GM18507 (cell line): ENCODE measurements around the gene CCDC90B.
"Not testable (repeated sequence)": the region's sequence is repeated elsewhere in the genome, so short reads cannot be mapped to it uniquely, and the experiment has no call there.

ENCODE experiments used
- DNase-seq: peaks from one replicate; pipeline ENCODE4 v3.0.0; 2011; ENCODE audit warnings: low read depth; ENCODE audit not compliant: insufficient read length; ENCODE audit errors: extremely low spot score
- FAIRE-seq: peaks from 2 replicates; lab custom pipeline; 2011; peaks lifted over from hg19 to GRCh38; lab: Jason Lieb, UNC

The CCDC90B gene

DNA sequence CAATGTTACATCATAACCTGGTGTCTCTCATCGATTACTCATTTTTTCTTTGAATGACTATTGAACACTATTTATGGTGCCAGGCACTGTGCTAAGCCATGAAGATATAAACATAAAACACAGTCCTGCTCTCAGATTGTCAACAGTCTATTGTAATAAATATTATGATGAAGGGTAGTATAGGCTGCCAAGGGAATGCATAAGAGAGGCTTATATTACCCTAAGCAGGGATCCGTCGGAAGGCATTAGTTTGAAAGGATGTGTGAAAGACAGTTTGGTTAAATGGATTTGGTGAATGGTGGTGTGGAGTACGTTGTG, 7.2 kb upstream of the CCDC90B start:
- FAIRE-seq, result no peak
- DNase-seq, result no peak

DNA sequence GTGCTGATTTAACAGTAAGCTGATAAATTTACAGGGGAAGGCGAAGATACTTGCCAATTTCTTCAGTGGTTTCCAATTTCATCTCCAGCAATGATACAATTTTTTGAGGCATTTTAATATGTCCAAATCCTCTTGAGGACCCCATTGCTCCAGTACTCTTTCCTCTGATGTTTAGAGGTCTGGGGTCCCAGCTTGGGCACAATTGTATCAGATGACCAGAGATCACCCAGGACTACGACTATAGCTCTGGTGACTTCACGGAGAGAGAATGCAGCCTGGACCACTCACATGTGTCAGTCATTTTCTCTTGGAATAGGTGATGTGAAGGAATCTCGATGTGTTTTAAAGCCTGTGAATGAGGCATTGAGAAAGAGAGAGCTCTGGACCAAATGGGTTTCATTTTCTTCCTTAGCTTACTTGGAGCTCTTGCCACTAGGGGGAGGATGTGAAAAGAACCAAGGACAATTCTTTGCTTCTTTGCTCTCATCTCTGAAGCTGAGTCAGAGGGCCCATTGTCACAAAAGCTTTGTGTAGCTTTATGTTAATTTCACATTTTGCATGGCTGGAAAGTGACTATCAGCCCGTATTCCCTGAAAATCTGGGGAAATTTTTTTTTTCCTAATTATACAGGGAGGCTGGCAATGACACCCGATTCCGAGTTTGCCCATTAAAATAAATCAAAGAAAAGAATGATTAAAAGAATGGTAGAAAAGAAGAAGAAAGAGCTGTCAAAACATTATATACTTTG, 6.7 kb upstream of the CCDC90B start:
- peak; percentile 12 for DNase-seq
- FAIRE-seq, result peak; percentile 75

GRCh38 chr11:83287631-83288030, 1.5 kb upstream of the CCDC90B start:
- DNase-seq, result no peak
- FAIRE-seq, result peak; percentile 31

DNA sequence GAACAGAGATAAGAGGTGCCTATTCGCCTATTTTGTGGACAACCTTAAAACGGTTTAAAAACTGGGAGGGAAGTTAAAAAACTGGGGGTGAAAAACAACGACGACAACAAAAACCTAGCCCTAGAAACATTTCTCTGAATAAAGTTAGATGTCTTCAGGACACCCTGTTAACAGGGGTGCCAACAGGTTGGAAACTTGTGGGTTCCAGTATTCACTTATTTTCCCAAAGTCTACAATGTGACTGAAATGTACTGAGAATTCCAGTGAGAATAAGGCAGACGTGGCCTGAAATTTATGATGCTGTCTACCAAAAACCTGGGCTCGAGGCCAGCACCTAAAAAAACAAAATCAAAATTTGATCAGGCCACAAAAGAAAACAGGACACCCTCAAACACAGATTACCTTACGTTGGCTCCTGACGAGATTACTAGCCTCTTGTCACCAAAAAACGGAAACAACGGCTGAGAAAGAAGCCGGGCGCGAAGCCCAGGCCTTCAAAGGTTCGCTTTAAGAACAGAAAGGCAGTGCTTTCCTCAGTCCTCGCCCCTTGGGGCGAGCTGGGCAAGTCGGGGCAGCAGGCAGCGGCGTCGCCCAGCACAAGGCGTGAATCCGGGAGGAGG, 906 bp downstream of the CCDC90B start:
- DNase-seq (peak; percentile 45), FAIRE-seq (no peak)

DNA sequence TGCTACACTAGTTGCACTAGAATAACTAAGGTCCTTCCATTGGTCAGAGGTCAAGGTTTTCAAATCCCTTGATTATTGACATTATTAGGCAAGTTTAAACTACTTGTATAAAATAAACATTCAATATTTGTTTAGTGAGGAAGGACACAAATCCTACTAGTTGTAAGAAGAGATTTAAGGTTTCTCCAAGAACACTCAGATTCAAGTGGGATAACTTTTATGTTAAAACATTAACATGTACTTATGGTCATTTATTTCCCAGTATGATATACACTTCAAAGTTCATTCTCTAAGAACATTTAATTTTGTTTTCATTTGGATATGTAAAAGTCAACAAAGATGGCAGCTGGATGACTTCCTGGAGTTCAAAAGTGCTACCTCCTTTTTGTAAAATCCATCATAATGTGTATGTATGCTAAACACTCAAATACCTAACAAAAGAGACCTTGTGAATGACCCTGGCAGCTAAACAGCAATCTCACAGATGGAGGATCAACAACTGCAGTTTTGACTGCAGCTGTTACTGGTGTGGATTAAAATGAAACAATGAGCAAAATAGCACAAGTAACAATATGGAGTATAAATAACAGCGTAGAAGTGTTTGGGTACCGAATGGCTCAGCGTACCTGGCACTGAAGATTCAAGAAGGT, 1.5 kb downstream of the CCDC90B start:
- DNase-seq (no peak), FAIRE-seq (no peak)

- FAIRE-seq (no peak), DNase-seq (no peak)
These were observed 4.0 kb downstream of the CCDC90B start for GRCh38 chr11:83282084-83282716.

- FAIRE-seq (no peak), DNase-seq (no peak)
These were observed 5.9 kb downstream of the CCDC90B start for GRCh38 chr11:83280256-83280655.

DNA sequence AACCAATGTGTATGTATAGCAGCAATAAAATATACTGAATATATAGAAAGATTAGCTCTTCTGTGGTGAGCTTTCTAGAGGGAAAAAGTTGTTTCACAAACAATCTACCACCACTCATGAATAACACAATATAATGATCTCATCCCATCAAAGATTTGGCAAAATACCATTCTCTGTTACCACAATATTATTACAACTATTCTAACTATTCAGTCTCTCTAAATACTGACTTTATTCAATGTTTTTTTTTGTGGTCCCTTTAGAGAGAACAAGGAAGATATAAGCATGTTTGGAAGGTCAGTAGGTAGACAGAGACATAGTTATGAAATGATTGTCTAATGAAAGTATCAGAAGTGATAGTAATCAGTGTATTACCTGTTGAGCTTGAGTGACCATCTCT, 7.8 kb downstream of the CCDC90B start:
- DNase-seq (no peak), FAIRE-seq (no peak)

DNA sequence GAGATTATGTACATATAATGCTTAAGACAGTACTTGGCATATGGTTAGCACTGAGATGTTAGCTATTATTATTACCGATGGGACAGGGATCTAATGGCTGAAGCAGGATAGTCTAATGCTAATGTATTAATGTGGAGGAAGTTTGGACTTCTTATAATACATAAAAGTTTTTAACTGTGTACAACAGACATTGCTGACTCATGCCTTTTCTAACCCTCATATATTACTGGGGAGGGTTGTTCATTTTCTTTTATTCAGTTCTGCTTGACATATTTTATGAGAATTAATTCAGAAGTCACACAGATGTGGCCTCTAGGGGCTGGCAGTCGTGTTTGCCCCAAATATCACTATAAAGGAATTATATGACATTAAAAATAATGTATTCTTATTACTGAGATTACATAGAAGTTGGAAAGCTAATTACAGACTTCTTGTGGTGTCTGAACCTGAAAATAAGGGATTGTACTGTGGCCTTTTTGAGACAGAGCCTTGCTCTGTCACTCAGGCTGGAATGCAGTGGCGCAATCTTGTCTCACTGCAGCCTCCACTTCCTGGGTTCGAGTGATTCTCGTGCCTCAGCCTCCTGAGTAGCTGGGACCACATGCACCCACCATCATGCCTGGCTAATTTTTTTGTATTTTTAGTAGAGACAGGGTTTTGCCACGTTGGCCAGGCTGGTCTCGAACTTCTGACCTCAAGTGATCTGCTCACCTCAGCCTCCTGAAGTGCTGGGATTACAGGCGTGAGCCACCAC, 10.1 kb downstream of the CCDC90B start:
- no peak for FAIRE-seq

GRCh38 chr11:83272627-83273026, 13.5 kb downstream of the CCDC90B start:
- FAIRE-seq (no peak), DNase-seq (no peak)

More for the DNA sequence above, 10.1 kb downstream of the CCDC90B start:
- no peak for DNase-seq

DNA sequence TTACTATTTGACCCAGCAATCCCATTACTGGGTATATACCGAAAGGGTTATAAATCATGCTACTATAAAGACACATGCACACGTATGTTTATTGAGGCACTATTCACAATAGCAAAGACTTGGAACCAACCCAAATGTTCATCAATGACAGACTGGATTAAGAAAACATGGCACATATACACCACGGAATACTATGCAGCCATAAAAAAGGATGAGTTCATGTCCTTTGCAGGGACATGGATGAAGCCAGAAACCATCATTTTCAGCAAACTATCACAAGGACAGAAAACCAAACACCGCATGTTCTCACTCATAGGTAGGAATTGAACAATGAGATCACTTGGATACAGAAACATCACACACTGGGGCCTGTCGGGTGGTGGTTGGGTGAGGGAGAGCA, 14.4 kb downstream of the CCDC90B start:
- FAIRE-seq, result not testable (repeated sequence)

GRCh38 chr11:83269080-83269479, 17.1 kb downstream of the CCDC90B start:
- not testable (repeated sequence) for FAIRE-seq, DNase-seq

More for the DNA sequence above, 14.4 kb downstream of the CCDC90B start:
- DNase-seq, result not testable (repeated sequence)

DNA sequence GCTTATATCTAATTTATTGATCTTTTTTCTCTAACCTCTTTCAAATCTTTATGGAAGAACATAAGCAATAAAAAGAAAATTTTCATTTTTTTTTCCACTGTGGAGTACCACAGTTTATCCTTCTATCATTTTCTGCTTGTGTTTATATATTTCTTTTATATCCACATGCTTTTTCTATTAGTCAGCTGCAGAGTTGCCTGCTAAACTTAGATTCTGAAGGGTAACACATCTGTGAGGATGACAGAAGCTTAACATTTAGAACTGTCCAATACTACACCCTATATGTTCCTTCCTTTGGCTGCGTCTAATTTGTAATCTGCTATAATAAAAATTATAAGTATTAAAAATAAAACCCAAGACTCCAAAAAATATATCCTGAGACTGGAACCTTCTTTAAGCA, 20.8 kb downstream of the CCDC90B start:
- no peak for DNase-seq
- no peak for FAIRE-seq

GRCh38 chr11:83259559-83259958, 26.6 kb downstream of the CCDC90B start:
- no peak for FAIRE-seq
- no peak for DNase-seq

DNA sequence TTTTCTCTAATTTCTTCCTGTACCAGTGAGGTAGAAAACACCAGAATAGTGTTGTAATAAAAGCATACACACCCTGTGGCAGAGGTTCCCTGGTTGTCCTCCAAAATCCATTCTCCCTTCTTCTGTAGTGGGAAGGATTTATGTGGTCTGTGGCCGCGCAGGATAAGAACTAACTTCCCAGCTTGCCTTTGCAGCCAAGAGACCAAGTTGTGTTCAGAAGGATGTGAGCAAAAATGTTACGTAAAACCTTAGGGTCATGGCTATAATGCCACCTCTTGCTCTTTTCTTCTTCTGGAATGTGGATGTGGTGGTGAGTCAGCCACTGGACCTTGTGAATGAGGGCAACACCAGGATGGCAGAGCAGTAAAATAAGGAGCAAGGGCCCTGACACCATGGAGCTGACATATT, 28.4 kb downstream of the CCDC90B start:
- DNase-seq (no peak), FAIRE-seq (no peak)

- no peak for FAIRE-seq
- no peak for DNase-seq
These were observed 29.4 kb downstream of the CCDC90B start for GRCh38 chr11:83256602-83257340.

DNA sequence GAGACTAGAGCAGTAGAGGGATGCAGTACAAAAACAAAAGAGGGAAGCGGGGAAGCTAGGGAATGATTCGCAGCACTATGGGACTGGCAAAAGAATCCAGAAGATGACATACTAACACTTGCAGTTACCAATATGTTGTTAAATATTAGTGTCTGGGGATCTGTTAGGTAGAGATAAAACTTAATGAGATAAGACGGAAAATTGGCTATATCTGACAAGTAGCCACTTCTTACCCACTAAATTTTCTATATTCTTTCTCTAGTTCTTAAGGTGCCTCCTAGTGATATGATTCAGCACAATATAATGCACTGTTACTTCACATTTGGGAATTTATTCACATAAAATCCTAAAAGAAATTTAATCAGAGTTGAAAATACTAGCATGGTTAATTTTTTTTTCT, 30.8 kb downstream of the CCDC90B start:
- DNase-seq (no peak), FAIRE-seq (no peak)

GRCh38 chr11:83252941-83253340, 33.2 kb downstream of the CCDC90B start:
- DNase-seq, result no peak
- FAIRE-seq, result no peak

GRCh38 chr11:83252266-83252665, 33.9 kb downstream of the CCDC90B start:
- no peak for FAIRE-seq
- DNase-seq, result no peak
